ENCODE results near the gene MED16. TPM values are rescaled to one million over a fixed set of nuclear protein-coding genes. Genes with fewer than 3 reads are reported as not detected.
A peak's percentile ranks its signal among the peaks of the same experiment; 100 is the strongest.

Gene MED16
- total RNA-seq, 1 donor from 2014 or later = 46.1 TPM

DNA sequence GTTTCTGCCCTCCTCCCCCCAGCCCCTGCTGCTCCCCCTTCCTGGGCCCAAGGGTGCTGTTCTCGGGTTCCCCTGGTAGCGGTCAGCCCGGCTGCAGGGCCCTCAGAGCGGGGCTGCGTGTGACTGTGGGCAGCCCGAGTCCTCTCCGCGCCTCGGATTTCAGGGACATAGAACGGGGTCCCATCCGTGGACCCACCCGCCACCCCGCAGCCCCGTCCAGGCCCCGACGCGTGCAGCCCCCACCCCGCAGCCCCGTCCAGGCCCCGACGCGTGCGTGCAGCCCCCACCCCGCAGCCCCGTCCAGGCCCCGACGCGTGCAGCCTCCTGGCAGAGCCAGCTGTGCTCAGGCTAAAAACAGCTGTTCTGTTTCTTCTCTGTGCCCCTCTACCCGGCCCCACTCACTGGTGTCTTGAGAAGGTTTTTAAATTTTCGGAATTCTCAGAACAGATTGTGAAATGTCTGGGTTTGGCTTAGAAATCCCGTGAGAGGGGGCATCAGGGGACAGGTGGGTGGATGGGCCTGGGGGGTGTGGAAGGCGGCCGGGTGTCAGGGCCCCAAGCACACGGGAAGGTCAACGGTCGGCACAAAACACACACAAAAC is 57.7 kb downstream of the MED16 start:
- Histone ChIP-seq H3K36me3 (no peaks in the 10 kb centered on the region), H3K27me3 (ENCODE audit: low read depth) (peaks cover 33% of the 10 kb centered on the region), H3K9me3 (no peaks in the 10 kb centered on the region), H3K4me3 (no peak overlapping the region), H3K4me1 (no peaks in the 10 kb centered on the region), H3K27ac (no peak overlapping the region)
- TF ChIP-seq, protein P1, sequence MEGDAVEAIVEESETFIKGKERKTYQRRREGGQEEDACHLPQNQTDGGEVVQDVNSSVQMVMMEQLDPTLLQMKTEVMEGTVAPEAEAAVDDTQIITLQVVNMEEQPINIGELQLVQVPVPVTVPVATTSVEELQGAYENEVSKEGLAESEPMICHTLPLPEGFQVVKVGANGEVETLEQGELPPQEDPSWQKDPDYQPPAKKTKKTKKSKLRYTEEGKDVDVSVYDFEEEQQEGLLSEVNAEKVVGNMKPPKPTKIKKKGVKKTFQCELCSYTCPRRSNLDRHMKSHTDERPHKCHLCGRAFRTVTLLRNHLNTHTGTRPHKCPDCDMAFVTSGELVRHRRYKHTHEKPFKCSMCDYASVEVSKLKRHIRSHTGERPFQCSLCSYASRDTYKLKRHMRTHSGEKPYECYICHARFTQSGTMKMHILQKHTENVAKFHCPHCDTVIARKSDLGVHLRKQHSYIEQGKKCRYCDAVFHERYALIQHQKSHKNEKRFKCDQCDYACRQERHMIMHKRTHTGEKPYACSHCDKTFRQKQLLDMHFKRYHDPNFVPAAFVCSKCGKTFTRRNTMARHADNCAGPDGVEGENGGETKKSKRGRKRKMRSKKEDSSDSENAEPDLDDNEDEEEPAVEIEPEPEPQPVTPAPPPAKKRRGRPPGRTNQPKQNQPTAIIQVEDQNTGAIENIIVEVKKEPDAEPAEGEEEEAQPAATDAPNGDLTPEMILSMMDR (IDR thresholded peaks at IDR 0.05) = no peak
- DNase-seq (no peak), ATAC-seq (peak in 1 of 2 donors; percentile 80)
- intact Hi-C loops (cut with DNase I) = no loop called here

DNA sequence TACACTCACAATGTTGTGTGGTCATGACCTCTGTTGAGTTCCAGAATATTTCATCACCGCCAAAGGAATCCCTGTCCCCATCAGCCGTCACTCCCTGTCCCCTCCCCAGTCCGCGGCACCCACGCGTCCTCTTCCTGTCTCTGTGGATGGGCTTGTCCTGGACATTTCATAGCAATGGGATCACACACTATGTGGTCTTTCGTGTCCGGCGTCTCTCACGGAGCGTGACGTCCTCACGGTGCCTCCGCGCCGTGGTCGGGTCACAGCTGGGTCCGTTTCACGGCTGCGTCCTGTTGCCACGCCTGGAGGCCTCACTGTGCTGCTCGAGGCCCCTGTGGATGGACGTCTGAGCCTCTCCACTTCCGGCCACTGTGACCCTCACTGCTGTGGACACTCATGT is 58.8 kb downstream of the MED16 start:
- Histone ChIP-seq H3K27me3 (ENCODE audit: low read depth) (peaks cover 37% of the 10 kb centered on the region), H3K27ac (no peak overlapping the region), H3K9me3 (no peaks in the 10 kb centered on the region), H3K36me3 (no peaks in the 10 kb centered on the region), H3K4me1 (no peaks in the 10 kb centered on the region), H3K4me3 (no peak overlapping the region)
- ATAC-seq = peak in 1 of 2 donors; percentile 10
- no peak for DNase-seq
- intact Hi-C loops (cut with DNase I) = no loop called here
- TF ChIP-seq, protein P1 (IDR thresholded peaks at IDR 0.05) = no peak

DNA sequence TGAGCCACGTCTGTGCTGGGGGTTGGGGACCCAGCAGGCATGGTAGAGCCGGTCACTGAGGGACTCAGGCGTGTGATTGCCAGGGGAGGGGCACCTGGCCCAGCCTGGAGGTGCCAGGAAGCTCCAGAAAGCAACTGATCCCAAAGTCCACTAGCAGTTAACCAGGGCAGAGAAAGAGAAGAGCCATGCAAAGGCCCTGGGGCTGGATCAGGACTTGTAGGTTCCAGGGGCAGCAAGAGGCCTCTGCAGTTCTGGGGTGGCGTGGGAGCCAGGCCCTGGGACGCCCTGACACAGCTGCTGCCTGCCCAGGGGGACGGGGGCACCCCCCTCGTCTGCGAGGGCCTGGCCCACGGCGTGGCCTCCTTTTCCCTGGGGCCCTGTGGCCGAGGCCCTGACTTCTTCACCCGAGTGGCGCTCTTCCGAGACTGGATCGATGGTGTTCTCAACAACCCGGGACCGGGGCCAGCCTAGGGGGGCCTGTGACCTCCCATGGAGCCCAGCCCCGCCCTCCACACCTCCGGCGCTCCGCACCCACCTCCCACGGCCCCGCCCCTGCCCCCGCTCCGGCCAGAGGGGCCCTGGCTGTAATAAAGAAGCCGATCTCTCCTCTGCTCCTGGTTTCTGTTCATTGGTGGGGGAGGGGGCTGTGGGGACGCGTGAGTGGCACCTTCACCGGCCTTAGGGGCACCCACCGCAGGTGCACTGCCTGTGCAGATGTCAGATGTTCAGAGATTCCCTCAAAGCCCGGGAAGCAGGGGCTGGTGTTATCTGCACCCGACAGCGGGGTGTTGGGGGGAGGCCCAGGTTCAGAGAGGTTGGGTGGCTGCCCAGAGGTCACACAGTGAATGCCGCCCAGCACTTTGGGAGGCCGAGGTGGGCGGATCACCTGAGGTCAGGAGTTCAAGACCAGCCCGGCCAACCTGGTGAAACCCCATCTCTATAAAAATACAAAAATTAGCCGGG is 61.3 kb downstream of the MED16 start:
- no peak overlapping the region for H3K27ac ChIP-seq
- TF ChIP-seq, protein P1 (IDR thresholded peaks at IDR 0.05) = no peak
- intact Hi-C loops (cut with DNase I) = no loop called here
- DNase-seq = no peak
- H3K9me3 ChIP-seq = no peaks in the 10 kb centered on the region
- H3K4me1 ChIP-seq = peaks cover 8% of the 10 kb centered on the region
- no peak overlapping the region for H3K4me3 ChIP-seq
- no peaks in the 10 kb centered on the region for H3K36me3 ChIP-seq
- ATAC-seq = no peak
- H3K27me3 ChIP-seq (ENCODE audit: low read depth) = peaks cover 28% of the 10 kb centered on the region

DNA sequence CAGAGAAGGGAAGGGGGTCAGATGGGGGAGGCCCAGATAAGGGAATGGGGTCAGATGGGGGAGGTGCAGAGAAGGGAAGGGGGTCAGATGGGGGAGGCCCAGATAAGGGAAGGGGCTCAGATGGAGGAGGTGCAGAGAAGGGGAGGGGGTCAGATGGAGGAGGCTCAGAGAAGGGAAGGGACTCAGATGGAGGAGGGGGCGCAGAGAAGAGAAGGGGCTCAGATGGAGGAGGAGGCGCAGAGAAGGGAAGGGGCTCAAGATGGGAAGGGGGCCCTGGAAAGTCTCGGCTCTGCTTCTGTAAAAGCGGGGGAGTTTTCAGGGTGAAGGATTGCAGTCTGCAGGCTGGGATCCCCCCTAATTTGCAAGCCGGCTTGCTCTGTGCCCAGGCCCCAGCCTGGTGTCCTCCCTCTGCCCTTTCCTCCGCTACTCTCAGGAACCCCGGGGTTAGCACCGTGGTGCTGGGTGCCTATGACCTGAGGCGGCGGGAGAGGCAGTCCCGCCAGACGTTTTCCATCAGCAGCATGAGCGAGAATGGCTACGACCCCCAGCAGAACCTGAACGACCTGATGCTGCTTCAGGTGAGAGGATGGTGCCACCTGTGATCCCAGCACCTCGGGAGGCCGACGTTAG is 63.7 kb downstream of the MED16 start:
- Histone ChIP-seq H3K36me3 (no peaks in the 10 kb centered on the region), H3K27ac (no peak overlapping the region), H3K27me3 (ENCODE audit: low read depth) (peaks cover 15% of the 10 kb centered on the region), H3K4me3 (no peak overlapping the region), H3K4me1 (peaks cover 8% of the 10 kb centered on the region), H3K9me3 (no peaks in the 10 kb centered on the region)
- TF ChIP-seq, protein P1 (IDR thresholded peaks at IDR 0.05) = no peak
- intact Hi-C loops (cut with DNase I) = no loop called here
- no peak for DNase-seq
- no peak for ATAC-seq

DNA sequence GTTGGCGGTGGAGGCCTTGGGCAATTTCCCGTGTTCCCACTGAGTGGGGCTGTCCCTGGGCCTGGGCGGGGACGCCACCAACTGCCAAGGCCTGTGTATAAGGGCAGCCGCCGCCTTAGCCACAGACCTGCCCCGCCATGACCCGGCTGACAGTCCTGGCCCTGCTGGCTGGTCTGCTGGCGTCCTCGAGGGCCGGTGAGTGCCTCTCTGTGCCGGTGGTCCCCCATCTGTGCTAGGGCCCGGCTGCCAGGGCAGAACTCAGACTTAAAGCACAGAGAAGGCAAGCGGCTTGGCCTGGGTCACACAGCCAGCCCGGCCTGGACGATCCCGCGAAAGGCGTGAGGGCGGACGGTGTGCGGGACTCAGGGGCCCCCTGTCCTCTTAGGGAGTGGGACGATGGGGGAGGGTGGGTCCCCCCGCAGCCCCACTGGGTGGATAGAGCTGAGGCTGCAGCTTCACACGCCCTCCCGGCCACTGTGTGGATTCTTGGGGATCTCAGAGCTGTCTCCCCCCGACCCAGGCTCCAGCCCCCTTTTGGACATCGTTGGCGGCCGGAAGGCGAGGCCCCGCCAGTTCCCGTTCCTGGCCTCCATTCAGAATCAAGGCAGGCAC is 65.2 kb downstream of the MED16 start, which contains the start of gene AZU1:
Gene AZU1 (plus strand): TSS at position 128 of the 612 bp plus-strand sequence. CDS start 10 bp downstream, at position 138.
- no peak within 1 kb of the TSS for H3K4me3 ChIP-seq
- H3K4me1 ChIP-seq = peaks cover 15% of the 10 kb centered on the region
- H3K27ac ChIP-seq = no peak within 1 kb of the TSS
- H3K9me3 ChIP-seq = no peaks in the 10 kb centered on the region
- H3K27me3 ChIP-seq (ENCODE audit: low read depth) = peaks cover 29% of the 10 kb centered on the region
- ATAC-seq (peak; percentile 50 to 66), DNase-seq (no peak)
- no peaks in the 10 kb centered on the region for H3K36me3 ChIP-seq
- intact Hi-C loops (cut with DNase I) = no loop called here
- TF ChIP-seq, protein P1 (IDR thresholded peaks at IDR 0.05) = no peak
